Medulla oblongata (tissue), 1 donor: ENCODE measurements around the gene CDC6.

Experiments
- DNase-seq: peaks from one replicate; pipeline ENCODE4 v3.0.0-alpha.2; 2015; ENCODE audit errors: extremely low spot score

Gene CDC6

GRCh38 chr17:40310882-40311391 lies 23.3 kb downstream of the CDC6 start:
- DNase-seq, result no peak

GRCh38 chr17:40311575-40311974 lies 23.9 kb downstream of the CDC6 start:
- peak; percentile 55 for DNase-seq

- DNase-seq, result peak; percentile 81
Measured at GRCh38 chr17:40312131-40312731, 24.6 kb downstream of the CDC6 start.

GRCh38 chr17:40312893-40313667 lies 25.4 kb downstream of the CDC6 start:
- DNase-seq, result no peak

- no peak for DNase-seq
Measured at GRCh38 chr17:40313668-40314583, 26.2 kb downstream of the CDC6 start.

GRCh38 chr17:40314584-40314956 lies 26.9 kb downstream of the CDC6 start:
- DNase-seq, result no peak

GRCh38 chr17:40315206-40315605 lies 27.5 kb downstream of the CDC6 start:
- no peak for DNase-seq

- no peak for DNase-seq
Measured at GRCh38 chr17:40315678-40316570, 28.2 kb downstream of the CDC6 start.

- DNase-seq, result no peak
Measured at GRCh38 chr17:40316571-40317344, 29.1 kb downstream of the CDC6 start.

- no peak for DNase-seq
Measured at GRCh38 chr17:40317345-40317873, 29.7 kb downstream of the CDC6 start.

GRCh38 chr17:40317880-40318829 lies 30.5 kb downstream of the CDC6 start:
- peak; percentile 97 for DNase-seq

GRCh38 chr17:40318830-40319391 lies 31.2 kb downstream of the CDC6 start:
- no peak for DNase-seq

GRCh38 chr17:40319651-40320540 lies 32.2 kb downstream of the CDC6 start:
- DNase-seq, result no peak

GRCh38 chr17:40320756-40321523 lies 33.3 kb downstream of the CDC6 start:
- DNase-seq, result no peak

- no peak for DNase-seq
Measured at GRCh38 chr17:40321524-40321929, 33.8 kb downstream of the CDC6 start.

- no peak for DNase-seq
Measured at GRCh38 chr17:40321961-40322357, 34.3 kb downstream of the CDC6 start.
